GM18507 (cell line): Measurements from ENCODE around the gene SLC6A9.

Experiments
- DNase-seq: peaks from one replicate; pipeline ENCODE4 v3.0.0; 2011; ENCODE audit warnings: low read depth; ENCODE audit not compliant: insufficient read length; ENCODE audit errors: extremely low spot score
- FAIRE-seq: peaks from 2 replicates; lab custom pipeline; 2011; peaks lifted over from hg19 to GRCh38; lab: Jason Lieb, UNC

The SLC6A9 gene

GRCh38 chr1:44031252-44032169 lies at the start of gene SLC6A9:
Gene SLC6A9, minus strand, starts transcription at chr1:44031462. Its CDS starts 7,185 bp downstream, at chr1:44024277.
- no peak for FAIRE-seq
- DNase-seq, result no peak

GRCh38 chr1:44079566-44079965 lies 48.3 kb upstream of the SLC6A9 start:
- DNase-seq, result no peak
- FAIRE-seq, result no peak

- DNase-seq (no peak), FAIRE-seq (no peak)
These were observed 46.8 kb upstream of the SLC6A9 start for GRCh38 chr1:44078104-44078503.

- no peak for FAIRE-seq
These were observed 46.2 kb upstream of the SLC6A9 start for GRCh38 chr1:44077421-44077820.

GRCh38 chr1:44076066-44076465 lies 44.8 kb upstream of the SLC6A9 start:
- FAIRE-seq (no peak), DNase-seq (no peak)

More at GRCh38 chr1:44077421-44077820, 46.2 kb upstream of the SLC6A9 start:
- DNase-seq, result no peak

GRCh38 chr1:44074415-44074814 lies 43.2 kb upstream of the SLC6A9 start:
- FAIRE-seq (peak; percentile 35), DNase-seq (no peak)

GRCh38 chr1:44073528-44073927 lies 42.3 kb upstream of the SLC6A9 start:
- FAIRE-seq (no peak), DNase-seq (no peak)

- FAIRE-seq (no peak), DNase-seq (no peak)
These were observed 41.6 kb upstream of the SLC6A9 start for GRCh38 chr1:44072821-44073220.

- no peak for DNase-seq
- FAIRE-seq, result no peak
These were observed 40.9 kb upstream of the SLC6A9 start for GRCh38 chr1:44072204-44072603.

- FAIRE-seq (no peak), DNase-seq (no peak)
These were observed 40.2 kb upstream of the SLC6A9 start for GRCh38 chr1:44071461-44071860.

- DNase-seq, result peak; percentile 17
- FAIRE-seq, result peak; percentile 59
These were observed 37.2 kb upstream of the SLC6A9 start for GRCh38 chr1:44068442-44068921.

GRCh38 chr1:44067266-44068250 lies 36.3 kb upstream of the SLC6A9 start:
- FAIRE-seq (peak; percentile 73), DNase-seq (no peak)

GRCh38 chr1:44062656-44063179 lies 31.5 kb upstream of the SLC6A9 start:
- FAIRE-seq (no peak), DNase-seq (no peak)

- FAIRE-seq, result no peak
These were observed 30.6 kb upstream of the SLC6A9 start for GRCh38 chr1:44061857-44062256.

GRCh38 chr1:44060830-44061267 lies 29.6 kb upstream of the SLC6A9 start:
- no peak for FAIRE-seq
- DNase-seq, result no peak

More at GRCh38 chr1:44061857-44062256, 30.6 kb upstream of the SLC6A9 start:
- DNase-seq, result no peak

- DNase-seq, result no peak
- no peak for FAIRE-seq
These were observed 28.5 kb upstream of the SLC6A9 start for GRCh38 chr1:44059664-44060355.

- DNase-seq, result no peak
- FAIRE-seq, result no peak
These were observed 27.9 kb upstream of the SLC6A9 start for GRCh38 chr1:44059212-44059611.

GRCh38 chr1:44057293-44057692 lies 26.0 kb upstream of the SLC6A9 start:
- DNase-seq (no peak), FAIRE-seq (no peak)

- DNase-seq (no peak), FAIRE-seq (no peak)
These were observed 22.1 kb upstream of the SLC6A9 start for GRCh38 chr1:44053394-44053793.
